GM12891 (cell line): Measurements from ENCODE around the gene CDK14.

ENCODE experiments used
- POLR2A ChIP-seq: IDR thresholded peaks from 2 replicates; pipeline ENCODE4 v1.6.1; 2011; ENCODE audit warnings: low read depth, low read length, control low read depth
- POLR2AphosphoS5 ChIP-seq: IDR thresholded peaks from 2 replicates; pipeline ENCODE4 v1.6.1; 2011; ENCODE audit warnings: low read depth, low read length, control low read depth
- TAF1 ChIP-seq: IDR thresholded peaks from 2 replicates; pipeline ENCODE4 v1.6.1; 2011; ENCODE audit warnings: low read depth, low read length, control low read depth

GRCh38 chr7:91080351-91080750 lies 484.2 kb downstream of the CDK14 start:
- TF ChIP-seq POLR2AphosphoS5 (no peak), TAF1 (no peak), POLR2A (no peak)
